ENCODE measurements around the gene JAK1. TPM values are rescaled to one million over a fixed set of nuclear protein-coding genes. Genes with fewer than 3 reads are reported as not detected.

JAK1 gene
- total RNA-seq, 1 experiment from 2014 or later, result 138 TPM

DNA sequence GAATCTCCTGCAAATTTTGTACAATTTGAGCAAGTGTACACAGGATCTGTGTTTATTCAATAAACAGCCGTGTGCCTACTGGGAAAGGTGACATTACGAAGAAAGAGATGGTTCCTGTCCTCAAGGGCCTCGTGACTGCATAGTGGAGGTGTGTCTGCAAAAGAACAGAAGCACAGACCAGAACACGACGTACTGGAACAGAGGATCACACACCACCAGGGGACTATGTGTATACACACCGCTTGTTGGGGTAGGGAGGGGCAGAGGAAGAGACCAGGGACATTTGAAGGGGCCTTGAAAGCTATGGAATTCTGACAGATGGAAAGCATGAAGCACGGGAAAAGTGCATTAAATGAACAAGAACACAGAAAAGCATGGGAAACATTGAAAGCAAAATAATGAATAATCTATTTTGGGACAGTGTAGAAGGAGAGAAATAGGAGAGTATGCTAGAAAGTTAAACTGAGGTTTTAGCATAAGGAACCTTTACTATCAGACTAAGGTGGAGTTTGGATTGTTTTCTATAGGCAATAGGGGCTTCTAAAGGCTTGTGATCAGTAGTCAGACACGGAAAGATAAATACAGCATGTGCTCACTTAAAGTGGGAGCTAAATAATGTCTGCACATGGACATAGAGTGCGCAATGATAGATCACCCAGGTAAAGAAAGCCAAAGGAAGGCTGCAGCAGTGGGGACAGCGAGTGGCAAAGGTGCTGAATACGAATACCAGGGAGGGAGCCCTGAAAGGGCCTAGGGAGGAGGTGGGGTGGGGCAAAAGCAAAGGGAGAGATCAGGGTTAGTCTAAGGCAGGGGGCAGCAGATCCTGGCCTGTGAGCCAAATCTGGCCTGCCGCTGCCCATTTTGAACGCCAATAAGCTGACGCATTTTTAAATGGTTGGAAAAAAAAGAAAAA lies 11.0 kb downstream of the JAK1 start:
- H3K4me1 ChIP-seq (ENCODE audit: control insufficient read depth, insufficient read depth, low read length), result peaks cover 56% of the 10 kb centered on the region
- ChIA-PET POLR2A (no interaction called here), CTCF (no interaction called here)
- DNase-seq (ENCODE audit: low read depth, low spot score) (no peak), ATAC-seq (no peak)
- intact Hi-C loops (cut with micrococcal nuclease; ENCODE audit: unreplicated experiment), result no loop called here
- no peaks in the 10 kb centered on the region for H3K36me3 ChIP-seq (ENCODE audit: control insufficient read depth, insufficient read depth, low read length)
- H3K9me3 ChIP-seq (ENCODE audit: control insufficient read depth, insufficient read depth, low read depth, low read length), result no peaks in the 10 kb centered on the region
- no peaks in the 10 kb centered on the region for H3K27me3 ChIP-seq (ENCODE audit: control insufficient read depth, insufficient read depth, low read length)
- no peak overlapping the region for H3K4me3 ChIP-seq (ENCODE audit: low read depth in 2 of 2, low read length in 2 of 2)
- TF ChIP-seq SIN3A (IDR thresholded peaks at IDR 0.05; ENCODE audit: borderline replicate concordance, insufficient read depth, low read depth, low read length) (no peak), POLR2AphosphoS5 (IDR thresholded peaks at IDR 0.05; ENCODE audit: low read depth, low read length) (no peak)
- H3K27ac ChIP-seq (ENCODE audit: low read length), result no peak overlapping the region
- in situ Hi-C loops (cut with HindIII; ENCODE audit: low pct_unique_long_range_greater_than_20kb, low sequenced_read_pairs), result no loop called here
- no TSS peak for BruUV-seq (replicated peaks)

- H3K4me1 ChIP-seq (ENCODE audit: control insufficient read depth, insufficient read depth, low read length), result peaks cover 60% of the 10 kb centered on the region
- H3K9me3 ChIP-seq (ENCODE audit: control insufficient read depth, insufficient read depth, low read depth, low read length), result no peaks in the 10 kb centered on the region
- H3K4me3 ChIP-seq (ENCODE audit: low read depth in 2 of 2, low read length in 2 of 2), result no peak overlapping the region
- intact Hi-C loops (cut with micrococcal nuclease; ENCODE audit: unreplicated experiment), result no loop called here
- DNase-seq (ENCODE audit: low read depth, low spot score) (no peak), ATAC-seq (no peak)
- H3K36me3 ChIP-seq (ENCODE audit: control insufficient read depth, insufficient read depth, low read length), result no peaks in the 10 kb centered on the region
- no peaks in the 10 kb centered on the region for H3K27me3 ChIP-seq (ENCODE audit: control insufficient read depth, insufficient read depth, low read length)
- ChIA-PET POLR2A (interaction anchor here (0.6 to 0.8 kb wide), 2 partner anchors 13 to 17 kb away, joined by 7 to 8 read pairs; partner anchors contain the start of gene JAK1), CTCF (no interaction called here)
- no peak overlapping the region for H3K27ac ChIP-seq (ENCODE audit: low read length)
- no TSS peak for BruUV-seq (replicated peaks)
- in situ Hi-C loops (cut with HindIII; ENCODE audit: low pct_unique_long_range_greater_than_20kb, low sequenced_read_pairs), result no loop called here
- TF ChIP-seq TCF7L2 (IDR thresholded peaks at IDR 0.05; ENCODE audit: low read depth, low read length) (no peak), REST (IDR thresholded peaks at IDR 0.05; ENCODE audit: insufficient read depth in 1 of 2, low read depth in 2 of 2, low read length in 1 of 2) (no peak), SIN3A (IDR thresholded peaks at IDR 0.05; ENCODE audit: borderline replicate concordance, insufficient read depth, low read depth, low read length) (no peak), POLR2AphosphoS5 (IDR thresholded peaks at IDR 0.05; ENCODE audit: low read depth, low read length) (no peak)
- TF ChIP-seq, protein P1, sequence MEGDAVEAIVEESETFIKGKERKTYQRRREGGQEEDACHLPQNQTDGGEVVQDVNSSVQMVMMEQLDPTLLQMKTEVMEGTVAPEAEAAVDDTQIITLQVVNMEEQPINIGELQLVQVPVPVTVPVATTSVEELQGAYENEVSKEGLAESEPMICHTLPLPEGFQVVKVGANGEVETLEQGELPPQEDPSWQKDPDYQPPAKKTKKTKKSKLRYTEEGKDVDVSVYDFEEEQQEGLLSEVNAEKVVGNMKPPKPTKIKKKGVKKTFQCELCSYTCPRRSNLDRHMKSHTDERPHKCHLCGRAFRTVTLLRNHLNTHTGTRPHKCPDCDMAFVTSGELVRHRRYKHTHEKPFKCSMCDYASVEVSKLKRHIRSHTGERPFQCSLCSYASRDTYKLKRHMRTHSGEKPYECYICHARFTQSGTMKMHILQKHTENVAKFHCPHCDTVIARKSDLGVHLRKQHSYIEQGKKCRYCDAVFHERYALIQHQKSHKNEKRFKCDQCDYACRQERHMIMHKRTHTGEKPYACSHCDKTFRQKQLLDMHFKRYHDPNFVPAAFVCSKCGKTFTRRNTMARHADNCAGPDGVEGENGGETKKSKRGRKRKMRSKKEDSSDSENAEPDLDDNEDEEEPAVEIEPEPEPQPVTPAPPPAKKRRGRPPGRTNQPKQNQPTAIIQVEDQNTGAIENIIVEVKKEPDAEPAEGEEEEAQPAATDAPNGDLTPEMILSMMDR (IDR thresholded peaks at IDR 0.05), result no peak
Observed at GRCh38 chr1:64953241-64953640, 13.1 kb downstream of the JAK1 start.

Measured in Panc1 (cell line).